CD14-positive monocyte (primary cell): ENCODE results near the gene C19orf67. TPM values are rescaled to one million over a fixed set of nuclear protein-coding genes. Genes with fewer than 3 reads are reported as not detected.

Experiments
- DNase-seq, 3 donors: peaks; one replicate each; pipeline ENCODE4 v3.0.0-alpha.2; 2011 to 2022
- H2AFZ ChIP-seq: 2 replicates; pipeline ENCODE4 v1.6.0; 2012; ENCODE audit warnings: mild to moderate bottlenecking, low read depth, low read length, inconsistent platforms; ENCODE audit not compliant: insufficient read depth, poor library complexity, severe bottlenecking
- H3K27ac ChIP-seq, 2 donors: 1 replicate in 1 of 2; 2 replicates in 1 of 2; pipeline ENCODE4 v1.5.1; 2012 to 2013; ENCODE audit warnings: low read length in 2 of 2, control low read depth in 1 of 2, inconsistent platforms in 1 of 2, low read depth in 1 of 2, mild to moderate bottlenecking in 1 of 2
- H3K27me3 ChIP-seq, 2 donors: one replicate each; pipeline versions ENCODE4 v1.6.0 to v1.6.1; 2011 to 2013; ENCODE audit warnings: low read length in 2 of 2; ENCODE audit not compliant: control insufficient read depth in 2 of 2, insufficient read depth in 2 of 2
- H3K36me3 ChIP-seq, 2 donors: replicated peaks in 1 of 2; 1 replicate in 1 of 2; 2 replicates in 1 of 2; pipeline versions ENCODE4 v1.5.1 to v1.6.1; 2012 to 2013; ENCODE audit warnings: low read length in 2 of 2, control low read depth in 1 of 2, inconsistent platforms in 1 of 2, mild to moderate bottlenecking in 1 of 2; ENCODE audit not compliant: insufficient read depth in 2 of 2, control insufficient read depth in 1 of 2
- H3K4me1 ChIP-seq, 2 donors: 1 replicate in 1 of 2; 2 replicates in 1 of 2; pipeline versions ENCODE4 v1.5.1 to v1.6.1; 2012 to 2013; ENCODE audit warnings: low read length in 2 of 2, control low read depth in 1 of 2, inconsistent platforms in 1 of 2, mild to moderate bottlenecking in 1 of 2, moderate library complexity in 1 of 2; ENCODE audit not compliant: insufficient read depth in 2 of 2, control insufficient read depth in 1 of 2
- H3K4me2 ChIP-seq: replicated peaks from 2 replicates; pipeline ENCODE3; 2012; ENCODE audit warnings: low read length, moderate library complexity, mild to moderate bottlenecking; ENCODE audit not compliant: poor library complexity, severe bottlenecking; ENCODE audit errors: extremely low read depth
- H3K4me3 ChIP-seq, 3 experiments: fragments of 200-600 bp in 1 of 3; sonication (generic) in 1 of 3; replicated peaks in 1 of 3; 1 replicate in 2 of 3; 2 replicates in 1 of 3; pipeline ENCODE4 v1.5.1; 2011 to 2013; ENCODE audit warnings: low read length in 3 of 3, mild to moderate bottlenecking in 3 of 3, control low read depth in 2 of 3, low read depth in 2 of 3, inconsistent platforms in 1 of 3, moderate library complexity in 1 of 3
- H3K79me2 ChIP-seq: 2 replicates; pipeline ENCODE4 v1.6.0; 2012; ENCODE audit warnings: mild to moderate bottlenecking, control low read depth, inconsistent platforms, low read length, moderate library complexity; ENCODE audit not compliant: insufficient read depth
- H3K9ac ChIP-seq: 2 replicates; pipeline ENCODE4 v1.6.0; 2017; ENCODE audit warnings: low read length, mild to moderate bottlenecking; ENCODE audit not compliant: insufficient read depth, poor library complexity, severe bottlenecking
- H3K9me3 ChIP-seq, 2 donors: replicated peaks in 1 of 2; 1 replicate in 1 of 2; 2 replicates in 1 of 2; pipeline versions ENCODE4 v1.5.1 to v1.6.1; 2012 to 2013; ENCODE audit warnings: low read length in 2 of 2, control low read depth in 1 of 2; ENCODE audit not compliant: control insufficient read depth in 1 of 2, insufficient read depth in 1 of 2
- H4K20me1 ChIP-seq: 2 replicates; pipeline ENCODE4 v1.6.0; 2012; ENCODE audit warnings: mild to moderate bottlenecking, low read length, control low read depth, moderate library complexity; ENCODE audit not compliant: insufficient read depth
- H3K27ac Mint-ChIP-seq, 7 donors: one replicate each; pipeline ENCODE4 v1.8.0; 2020; ENCODE audit warnings: mild to moderate bottlenecking in 7 of 7, mixed read lengths in 7 of 7, moderate library complexity in 6 of 7, inconsistent platforms in 2 of 7
- H3K27me3 Mint-ChIP-seq, 3 donors: one replicate each; pipeline ENCODE4 v1.8.0; 2021 to 2022; ENCODE audit warnings: low read depth in 3 of 3, mild to moderate bottlenecking in 3 of 3, mixed read lengths in 3 of 3, moderate library complexity in 3 of 3, inconsistent platforms in 1 of 3
- H3K36me3 Mint-ChIP-seq, 2 donors: one replicate each; pipeline ENCODE4 v1.8.0; 2020; ENCODE audit warnings: mixed read lengths in 2 of 2, inconsistent platforms in 1 of 2, mild to moderate bottlenecking in 1 of 2
- H3K4me1 Mint-ChIP-seq: one replicate; pipeline ENCODE4 v1.8.0; 2020; ENCODE audit warnings: mild to moderate bottlenecking, mixed read lengths
- H3K4me3 Mint-ChIP-seq, 2 donors: one replicate each; pipeline ENCODE4 v1.8.0; 2020; ENCODE audit warnings: mild to moderate bottlenecking in 2 of 2, mixed read lengths in 2 of 2, moderate library complexity in 1 of 2
- H3K9me3 Mint-ChIP-seq, 7 donors: one replicate each; pipeline ENCODE4 v1.8.0; 2020 to 2022; ENCODE audit warnings: mixed read lengths in 7 of 7, mild to moderate bottlenecking in 6 of 7, moderate library complexity in 6 of 7, inconsistent platforms in 2 of 7
- WGBS: methylation state at CpG from one replicate; pipeline ENCODE4 v1.1.5; 2013; ENCODE audit warnings: missing lambda C conversion rate; ENCODE audit not compliant: insufficient coverage; 5-methylcytosine and 5-hydroxymethylcytosine counted together
- intact Hi-C, 2 donors: fragments of 100-400 bp; cut with micrococcal nuclease; formaldehyde crosslinking; loops; one replicate each; pipeline versions ENCODE4 v1.15.0 to v1.15.1; 2023
- polyA plus RNA-seq, 3 donors: library from polyadenylated mRNA; depleted of rRNA in 1 of 3; unstranded in 2 of 3; stranded (reverse) in 1 of 3; fragments of 300-500 nt in 2 of 3; fragments of >200 nt in 1 of 3; fragmentation: Illumina TruSeq in 2 of 3; gene quantifications; 1 replicate in 2 of 3; 2 replicates in 1 of 3; pipeline ENCODE4 v1.2.3, GENCODE V29; 2012 to 2021
- TF ChIP-seq, protein P1 (sequence below): fragments of 200-600 bp; IDR thresholded peaks from one replicate; pipeline ENCODE4 v1.8.0; 2022; ENCODE audit warnings: antibody characterized with exemption, mild to moderate bottlenecking

Gene C19orf67
- polyA plus RNA-seq, 3 donors, result not detected

DNA sequence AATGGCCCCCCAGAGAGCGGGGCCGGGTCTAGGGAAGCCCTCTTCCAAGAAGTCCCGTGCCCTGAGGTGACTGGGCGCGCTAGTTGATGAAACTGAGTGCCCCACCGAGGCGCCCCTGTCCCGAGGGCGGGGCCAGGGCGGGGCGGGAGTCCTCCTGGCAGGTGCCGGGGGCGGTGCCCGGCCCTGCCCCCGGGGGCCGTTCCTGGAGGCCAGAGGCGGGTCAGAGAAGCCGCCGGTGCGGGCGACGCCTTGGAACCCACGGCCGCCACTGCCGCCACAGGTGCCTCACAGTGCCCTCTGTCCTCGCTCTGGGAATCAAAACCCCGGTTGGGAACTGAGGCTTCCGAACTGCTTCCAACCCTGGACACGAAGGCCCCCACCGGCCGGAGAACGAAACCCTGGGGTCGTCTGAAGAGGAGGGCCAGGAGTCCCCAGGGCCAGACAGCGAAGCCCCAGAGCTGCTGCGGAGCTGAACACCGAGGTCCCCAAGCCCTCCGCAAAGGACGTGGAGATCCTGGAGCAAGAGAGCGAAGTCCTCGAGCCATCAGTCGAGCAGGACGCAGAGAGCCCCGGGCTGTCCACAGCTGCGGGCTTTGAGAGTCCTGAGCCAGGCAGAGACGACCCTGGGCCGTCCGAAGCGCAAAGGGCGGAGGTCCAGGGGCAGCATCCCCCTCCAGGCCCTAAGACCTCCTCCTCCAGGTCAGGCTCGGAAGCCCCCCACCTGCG, 12.9 kb downstream of the C19orf67 start, which contains the start of gene MISP3:
Gene MISP3 (plus strand): TSS at position 252 of the 726 bp plus-strand sequence. CDS start 524 bp downstream, outside the sequence.
- Histone ChIP-seq H3K9me3 (no peaks in the 10 kb centered on the region), H3K9ac (peak within 1 kb of the TSS; percentile 70), H3K36me3 (no peaks in the 10 kb centered on the region), H4K20me1 (no peaks in the 10 kb centered on the region), H3K4me2 (peak within 1 kb of the TSS; percentile 100), H3K27me3 (peaks cover 0 to 22% of the 10 kb centered on the region in 2 donors), H3K79me2 (no peaks in the 10 kb centered on the region), H3K27ac (peak within 1 kb of the TSS in 1 of 2 donors; percentile 56), H3K4me3 (peak within 1 kb of the TSS; percentile 50 to 95 (median 67)), H2AFZ (peak within 1 kb of the TSS; percentile 91), H3K4me1 (peaks cover 54 to 60% of the 10 kb centered on the region in 2 donors)
- Mint-ChIP-seq H3K27ac (peak within 1 kb of the TSS in 4 of 7 donors; percentile 32 to 88 (median 76)), H3K4me3 (peak within 1 kb of the TSS; percentile 97 to 99), H3K9me3 (no peaks in the 10 kb centered on the region), H3K27me3 (peaks cover 18 to 45% (median 34%) of the 10 kb centered on the region in 3 donors), H3K36me3 (peaks cover 0 to 3% of the 10 kb centered on the region in 2 donors), H3K4me1 (peaks cover 39% of the 10 kb centered on the region)
- peak in 1 of 3 donors; percentile 17 for DNase-seq
- WGBS, result 1% methylated on average over 51 of the region's 51 CpGs
- intact Hi-C loops, result loop anchor here in 1 of 2 donors (5.0 kb wide), 1 partner anchor 190 kb away; no protein-coding TSS in a partner anchor
- TF ChIP-seq, protein P1, sequence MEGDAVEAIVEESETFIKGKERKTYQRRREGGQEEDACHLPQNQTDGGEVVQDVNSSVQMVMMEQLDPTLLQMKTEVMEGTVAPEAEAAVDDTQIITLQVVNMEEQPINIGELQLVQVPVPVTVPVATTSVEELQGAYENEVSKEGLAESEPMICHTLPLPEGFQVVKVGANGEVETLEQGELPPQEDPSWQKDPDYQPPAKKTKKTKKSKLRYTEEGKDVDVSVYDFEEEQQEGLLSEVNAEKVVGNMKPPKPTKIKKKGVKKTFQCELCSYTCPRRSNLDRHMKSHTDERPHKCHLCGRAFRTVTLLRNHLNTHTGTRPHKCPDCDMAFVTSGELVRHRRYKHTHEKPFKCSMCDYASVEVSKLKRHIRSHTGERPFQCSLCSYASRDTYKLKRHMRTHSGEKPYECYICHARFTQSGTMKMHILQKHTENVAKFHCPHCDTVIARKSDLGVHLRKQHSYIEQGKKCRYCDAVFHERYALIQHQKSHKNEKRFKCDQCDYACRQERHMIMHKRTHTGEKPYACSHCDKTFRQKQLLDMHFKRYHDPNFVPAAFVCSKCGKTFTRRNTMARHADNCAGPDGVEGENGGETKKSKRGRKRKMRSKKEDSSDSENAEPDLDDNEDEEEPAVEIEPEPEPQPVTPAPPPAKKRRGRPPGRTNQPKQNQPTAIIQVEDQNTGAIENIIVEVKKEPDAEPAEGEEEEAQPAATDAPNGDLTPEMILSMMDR, result no peak

DNA sequence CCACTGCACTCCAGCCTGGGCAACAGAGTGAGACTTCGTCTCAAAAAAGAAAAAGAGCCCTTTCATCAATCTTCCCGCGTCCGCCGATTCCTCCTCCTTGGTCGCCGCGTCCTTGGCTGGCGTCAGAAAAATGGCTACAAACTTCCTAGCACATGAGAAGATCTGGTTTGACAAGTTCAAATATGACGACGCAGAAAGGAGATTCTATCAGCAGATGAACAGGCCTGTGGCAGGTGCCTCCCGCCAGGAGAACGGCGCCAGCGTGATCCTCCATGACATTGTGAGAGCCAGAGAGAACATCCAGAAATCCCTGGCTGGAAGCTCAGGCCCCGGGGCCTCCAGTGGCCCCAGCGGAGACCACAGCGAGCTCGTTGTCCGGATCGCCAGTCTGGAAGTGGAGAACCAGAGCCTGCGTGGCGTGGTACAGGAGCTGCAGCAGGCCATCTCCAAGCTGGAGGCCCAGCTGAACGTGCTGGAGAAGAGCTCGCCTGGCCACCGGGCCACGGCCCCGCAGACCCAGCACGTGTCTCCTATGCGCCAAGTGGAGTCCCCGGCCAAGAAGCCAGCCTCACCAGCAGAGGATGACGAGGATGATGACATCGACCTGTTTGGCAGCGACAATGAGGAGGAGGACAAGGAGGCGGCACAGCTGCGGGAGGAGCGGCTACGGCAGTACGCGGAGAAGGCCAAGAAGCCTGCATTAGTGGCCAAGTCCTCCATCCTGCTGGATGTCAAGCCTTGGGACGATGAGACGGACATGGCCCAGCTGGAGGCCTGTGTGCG, 15.1 kb downstream of the C19orf67 start:
- Mint-ChIP-seq H3K27me3 (peaks cover 18 to 48% (median 34%) of the 10 kb centered on the region in 3 donors), H3K4me1 (peaks cover 24% of the 10 kb centered on the region), H3K27ac (peak overlapping the region in 1 of 7 donors; percentile 2), H3K4me3 (peak overlapping the region in 1 of 2 donors; percentile 49), H3K9me3 (peaks cover 0 to 2% (median 0%) of the 10 kb centered on the region in 7 donors), H3K36me3 (peaks cover 0 to 3% of the 10 kb centered on the region in 2 donors)
- no peaks in the 10 kb centered on the region for H3K36me3 ChIP-seq
- no peak overlapping the region for H3K9ac ChIP-seq
- intact Hi-C loops, result loop anchor here in 1 of 2 donors (5.0 kb wide), 1 partner anchor 188 kb away; no protein-coding TSS in a partner anchor
- TF ChIP-seq, protein P1, result no peak
- no peak overlapping the region for H2AFZ ChIP-seq
- WGBS, result 97% methylated on average over 42 of the region's 43 CpGs
- no peak overlapping the region for H3K4me2 ChIP-seq
- no peaks in the 10 kb centered on the region for H3K9me3 ChIP-seq
- H3K27me3 ChIP-seq, result peaks cover 0 to 22% of the 10 kb centered on the region in 2 donors
- H3K4me1 ChIP-seq, result peaks cover 34 to 37% of the 10 kb centered on the region in 2 donors
- no peaks in the 10 kb centered on the region for H4K20me1 ChIP-seq
- H3K4me3 ChIP-seq, result no peak overlapping the region
- H3K79me2 ChIP-seq, result no peaks in the 10 kb centered on the region
- no peak for DNase-seq
- H3K27ac ChIP-seq, result no peak overlapping the region
